ENCODE measurements around the gene ZNF750.

ZNF750 gene

DNA sequence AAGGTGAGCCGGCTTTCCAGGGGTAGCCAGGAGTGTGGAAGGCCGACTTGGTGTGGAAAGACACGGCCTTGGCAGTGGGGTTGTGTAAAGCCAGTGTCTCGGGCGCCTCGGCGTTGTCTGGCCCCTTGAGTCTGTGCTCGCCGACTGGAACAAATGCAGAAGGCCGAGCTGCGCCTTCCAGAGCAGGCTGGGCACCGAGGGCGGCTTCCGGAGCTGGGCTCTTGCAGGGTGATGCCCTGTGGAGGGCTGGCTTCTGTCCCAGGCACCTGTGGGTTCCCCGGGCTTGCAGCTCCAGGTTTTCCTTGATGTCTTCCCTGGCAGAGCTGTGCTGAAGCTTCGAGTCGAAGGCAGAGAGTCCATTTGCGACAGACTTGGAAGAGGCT, 8.0 kb downstream of the ZNF750 start:
- ChIA-PET POLR2A (interaction anchor here (1.2 kb wide), 1 partner anchor 14 kb away, joined by 4 read pairs; no protein-coding TSS in a partner anchor), CTCF (no interaction called here)
- peaks cover 6 to 34% of the 10 kb centered on the region in 2 experiments; a peak in 2 of 3 replicates for H3K36me3 ChIP-seq (ENCODE audit: control insufficient read depth in 2 of 2, insufficient read depth in 1 of 2, low read length in 2 of 2)
- H3K27ac ChIP-seq (ENCODE audit: extremely low read depth, low read depth, low read length), result no peak overlapping the region
- no peaks in the 10 kb centered on the region for H3K4me1 ChIP-seq (ENCODE audit: control insufficient read depth, insufficient read depth, low read length)
- no peak overlapping the region for H3K4me3 ChIP-seq (ENCODE audit: low read depth, low read length)
- no peaks in the 10 kb centered on the region for H3K9me3 ChIP-seq (ENCODE audit: control insufficient read depth, insufficient read depth, low read depth, low read length)
- TF ChIP-seq, protein P1, sequence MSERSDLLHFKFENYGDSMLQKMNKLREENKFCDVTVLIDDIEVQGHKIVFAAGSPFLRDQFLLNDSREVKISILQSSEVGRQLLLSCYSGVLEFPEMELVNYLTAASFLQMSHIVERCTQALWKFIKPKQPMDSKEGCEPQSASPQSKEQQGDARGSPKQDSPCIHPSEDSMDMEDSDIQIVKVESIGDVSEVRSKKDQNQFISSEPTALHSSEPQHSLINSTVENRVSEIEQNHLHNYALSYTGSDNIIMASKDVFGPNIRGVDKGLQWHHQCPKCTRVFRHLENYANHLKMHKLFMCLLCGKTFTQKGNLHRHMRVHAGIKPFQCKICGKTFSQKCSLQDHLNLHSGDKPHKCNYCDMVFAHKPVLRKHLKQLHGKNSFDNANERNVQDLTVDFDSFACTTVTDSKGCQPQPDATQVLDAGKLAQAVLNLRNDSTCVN (tag by site-specific recombination; optimal IDR thresholded peaks at IDR 0.05), result no peak
- no peak for TF ChIP-seq KLF16 (tag by site-specific recombination; IDR thresholded peaks at IDR 0.05)
- TF ChIP-seq GLIS1 (tag by site-specific recombination; IDR thresholded peaks at IDR 0.05), result no peak
- TF ChIP-seq ZNF202 (tag by site-specific recombination; IDR thresholded peaks at IDR 0.05; ENCODE audit: borderline replicate concordance), result no peak

DNA sequence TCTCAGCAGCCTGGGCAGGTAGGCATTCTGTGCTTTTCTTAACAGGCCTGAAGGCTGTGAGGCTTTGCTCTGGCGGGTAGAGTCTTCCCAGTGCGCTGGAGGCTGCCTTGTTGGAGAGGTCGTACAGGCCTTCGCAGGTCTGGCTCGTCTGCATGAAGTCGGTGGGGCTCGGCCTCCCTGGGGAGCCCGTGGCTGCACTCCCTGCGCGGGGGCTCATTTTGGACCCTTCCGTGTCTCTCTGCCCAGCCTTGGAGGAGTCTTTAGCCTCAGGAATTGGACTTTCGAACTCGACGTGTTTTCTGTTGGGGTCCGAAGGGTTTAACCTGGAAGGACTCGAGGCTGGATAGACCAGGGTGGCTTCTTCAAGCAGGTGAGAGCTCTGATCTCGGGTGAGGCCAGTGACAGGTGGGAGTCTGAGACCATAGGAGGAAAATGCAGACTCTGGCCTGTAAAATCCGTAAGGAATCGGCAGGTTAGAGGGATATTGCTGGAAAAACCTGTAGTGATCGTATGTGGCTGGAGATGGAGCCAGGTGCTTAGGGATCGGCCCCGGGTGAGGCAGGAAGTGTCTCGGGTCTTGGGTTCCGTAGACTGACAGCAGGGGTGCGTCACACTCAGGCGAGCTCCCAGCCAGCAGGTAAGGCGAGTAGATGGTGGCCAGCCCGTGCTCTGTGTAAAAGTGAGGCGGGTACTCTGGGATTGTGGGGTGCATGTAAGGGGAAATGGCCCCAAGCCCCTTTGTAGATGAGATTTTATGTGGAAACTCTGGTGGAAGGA, 8.6 kb downstream of the ZNF750 start:
- H3K4me3 ChIP-seq (ENCODE audit: low read depth, low read length), result no peak overlapping the region
- H3K27ac ChIP-seq (ENCODE audit: extremely low read depth, low read depth, low read length), result no peak overlapping the region
- TF ChIP-seq ZNF394 (tag by site-specific recombination; IDR thresholded peaks at IDR 0.05; ENCODE audit: borderline replicate concordance), result no peak
- H3K36me3 ChIP-seq (ENCODE audit: control insufficient read depth in 2 of 2, insufficient read depth in 1 of 2, low read length in 2 of 2), result peaks cover 6 to 34% of the 10 kb centered on the region in 2 experiments; a peak in 2 of 3 replicates
- CTCF ChIA-PET, result interaction anchor here (0.6 to 1.1 kb wide), 2 partner anchors 50 to 56 kb away, joined by 3 to 4 read pairs; no protein-coding TSS in a partner anchor
- POLR2A ChIA-PET, result no interaction called here
- no peaks in the 10 kb centered on the region for H3K9me3 ChIP-seq (ENCODE audit: control insufficient read depth, insufficient read depth, low read depth, low read length)
- no peaks in the 10 kb centered on the region for H3K4me1 ChIP-seq (ENCODE audit: control insufficient read depth, insufficient read depth, low read length)

DNA sequence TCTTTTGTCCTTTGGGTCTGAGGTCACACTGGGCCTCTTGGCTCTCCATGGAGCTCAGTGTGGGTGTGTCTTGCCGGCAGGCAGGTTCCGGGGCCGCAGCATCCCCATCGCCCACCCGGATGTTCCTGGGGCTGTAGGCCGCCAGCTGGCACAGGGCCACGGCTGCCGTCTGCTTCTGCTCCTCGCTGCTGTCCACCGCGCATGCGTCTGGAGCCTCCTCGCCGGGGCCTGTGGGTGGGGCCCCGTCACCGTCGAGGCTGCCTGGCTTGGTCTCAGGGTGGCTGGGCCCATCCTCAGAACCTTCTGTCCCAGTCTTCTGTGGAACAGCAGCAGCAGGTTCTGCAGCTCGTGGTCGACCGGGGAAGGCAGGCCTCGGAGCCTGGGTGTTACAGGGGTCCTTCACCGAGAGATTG, 9.6 kb downstream of the ZNF750 start:
- POLR2A ChIA-PET, result no interaction called here
- Histone ChIP-seq H3K27ac (ENCODE audit: extremely low read depth, low read depth, low read length) (no peak overlapping the region), H3K9me3 (ENCODE audit: control insufficient read depth, insufficient read depth, low read depth, low read length) (no peaks in the 10 kb centered on the region), H3K4me1 (ENCODE audit: control insufficient read depth, insufficient read depth, low read length) (no peaks in the 10 kb centered on the region), H3K36me3 (ENCODE audit: control insufficient read depth in 2 of 2, insufficient read depth in 1 of 2, low read length in 2 of 2) (peaks cover 6 to 34% of the 10 kb centered on the region in 2 experiments; a peak in 2 of 3 replicates), H3K4me3 (ENCODE audit: low read depth, low read length) (no peak overlapping the region)
- CTCF ChIA-PET, result interaction anchor here (1.1 kb wide), 1 partner anchor 55 kb away, joined by 3 read pairs; no protein-coding TSS in a partner anchor
- TF ChIP-seq ZNF747 (tag by site-specific recombination; IDR thresholded peaks at IDR 0.05) (no peak), ZFHX2 (tag by site-specific recombination; conservative IDR thresholded peaks at IDR 0.05) (0 out of 2 replicates have a peak, but pooled peaks have one; percentile 22), EGR2 (tag by site-specific recombination; IDR thresholded peaks at IDR 0.05; ENCODE audit: low read depth) (0 out of 2 replicates have a peak, but pooled peaks have one; percentile 12)

DNA sequence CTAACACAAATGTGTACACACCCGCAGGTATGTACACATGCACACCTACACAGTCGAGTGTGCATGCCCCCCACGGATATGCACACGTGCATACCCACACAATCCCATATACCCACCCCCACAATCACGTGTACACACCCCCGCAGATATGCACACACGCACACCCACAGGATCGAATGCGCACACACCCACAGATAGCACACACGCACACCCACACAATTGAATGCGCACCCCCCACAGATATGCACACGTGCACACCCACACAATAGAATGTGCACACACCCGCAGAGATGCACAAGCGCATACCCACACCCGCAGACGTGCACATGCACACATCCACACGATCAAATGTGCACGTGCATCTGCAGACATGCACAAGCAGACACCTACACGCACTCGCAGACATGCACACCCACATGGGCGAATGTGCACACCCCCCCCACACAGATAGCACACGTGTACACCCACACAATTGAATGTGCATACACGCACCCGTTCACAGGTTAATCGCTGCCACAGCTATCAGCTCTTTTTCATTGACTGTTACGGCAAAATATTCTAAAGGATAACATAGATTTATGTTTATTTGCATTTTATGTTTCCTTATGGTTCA, 10.8 kb downstream of the ZNF750 start:
- CTCF ChIA-PET, result no interaction called here
- Histone ChIP-seq H3K27ac (ENCODE audit: extremely low read depth, low read depth, low read length) (no peak overlapping the region), H3K4me1 (ENCODE audit: control insufficient read depth, insufficient read depth, low read length) (no peaks in the 10 kb centered on the region), H3K36me3 (ENCODE audit: control insufficient read depth in 2 of 2, insufficient read depth in 1 of 2, low read length in 2 of 2) (peaks cover 6 to 34% of the 10 kb centered on the region in 2 experiments; a peak in 2 of 3 replicates), H3K9me3 (ENCODE audit: control insufficient read depth, insufficient read depth, low read depth, low read length) (no peaks in the 10 kb centered on the region), H3K4me3 (ENCODE audit: low read depth, low read length) (no peak overlapping the region)
- POLR2A ChIA-PET, result no interaction called here
- peak; percentile 86 for TF ChIP-seq EGR2 (tag by site-specific recombination; IDR thresholded peaks at IDR 0.05; ENCODE audit: low read depth)
- TF ChIP-seq, protein P2, sequence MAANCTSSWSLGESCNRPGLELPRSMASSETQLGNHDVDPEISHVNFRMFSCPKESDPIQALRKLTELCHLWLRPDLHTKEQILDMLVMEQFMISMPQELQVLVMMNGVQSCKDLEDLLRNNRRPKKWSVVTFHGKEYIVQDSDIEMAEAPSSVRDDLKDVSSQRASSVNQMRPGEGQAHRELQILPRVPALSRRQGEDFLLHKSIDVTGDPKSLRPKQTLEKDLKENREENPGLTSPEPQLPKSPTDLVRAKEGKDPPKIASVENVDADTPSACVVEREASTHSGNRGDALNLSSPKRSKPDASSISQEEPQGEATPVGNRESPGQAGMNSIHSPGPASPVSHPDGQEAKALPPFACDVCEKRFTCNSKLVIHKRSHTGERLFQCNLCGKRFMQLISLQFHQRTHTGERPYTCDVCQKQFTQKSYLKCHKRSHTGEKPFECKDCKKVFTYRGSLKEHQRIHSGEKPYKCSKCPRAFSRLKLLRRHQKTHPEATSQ (tag by site-specific recombination; IDR thresholded peaks at IDR 0.05), result no peak
- no peak for TF ChIP-seq ZNF404 (tag by site-specific recombination; IDR thresholded peaks at IDR 0.05)
- TF ChIP-seq, protein P3, sequence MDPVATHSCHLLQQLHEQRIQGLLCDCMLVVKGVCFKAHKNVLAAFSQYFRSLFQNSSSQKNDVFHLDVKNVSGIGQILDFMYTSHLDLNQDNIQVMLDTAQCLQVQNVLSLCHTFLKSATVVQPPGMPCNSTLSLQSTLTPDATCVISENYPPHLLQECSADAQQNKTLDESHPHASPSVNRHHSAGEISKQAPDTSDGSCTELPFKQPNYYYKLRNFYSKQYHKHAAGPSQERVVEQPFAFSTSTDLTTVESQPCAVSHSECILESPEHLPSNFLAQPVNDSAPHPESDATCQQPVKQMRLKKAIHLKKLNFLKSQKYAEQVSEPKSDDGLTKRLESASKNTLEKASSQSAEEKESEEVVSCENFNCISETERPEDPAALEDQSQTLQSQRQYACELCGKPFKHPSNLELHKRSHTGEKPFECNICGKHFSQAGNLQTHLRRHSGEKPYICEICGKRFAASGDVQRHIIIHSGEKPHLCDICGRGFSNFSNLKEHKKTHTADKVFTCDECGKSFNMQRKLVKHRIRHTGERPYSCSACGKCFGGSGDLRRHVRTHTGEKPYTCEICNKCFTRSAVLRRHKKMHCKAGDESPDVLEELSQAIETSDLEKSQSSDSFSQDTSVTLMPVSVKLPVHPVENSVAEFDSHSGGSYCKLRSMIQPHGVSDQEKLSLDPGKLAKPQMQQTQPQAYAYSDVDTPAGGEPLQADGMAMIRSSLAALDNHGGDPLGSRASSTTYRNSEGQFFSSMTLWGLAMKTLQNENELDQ (tag by site-specific recombination; IDR thresholded peaks at IDR 0.05; ENCODE audit: low read depth), result no peak
- TF ChIP-seq ZNF670 (tag by site-specific recombination; IDR thresholded peaks at IDR 0.05; ENCODE audit: low read depth), result no peak
- TF ChIP-seq ZNF221 (tag by site-specific recombination; IDR thresholded peaks at IDR 0.05; ENCODE audit: borderline replicate concordance), result no peak
- no peak for TF ChIP-seq ZNF266 (tag by site-specific recombination; IDR thresholded peaks at IDR 0.05; ENCODE audit: low read depth)
- no peak for TF ChIP-seq ZNF555 (tag by site-specific recombination; conservative IDR thresholded peaks at IDR 0.05)
- no peak for TF ChIP-seq REPIN1 (tag by site-specific recombination; IDR thresholded peaks at IDR 0.05; ENCODE audit: low read depth)
- TF ChIP-seq, protein P4, sequence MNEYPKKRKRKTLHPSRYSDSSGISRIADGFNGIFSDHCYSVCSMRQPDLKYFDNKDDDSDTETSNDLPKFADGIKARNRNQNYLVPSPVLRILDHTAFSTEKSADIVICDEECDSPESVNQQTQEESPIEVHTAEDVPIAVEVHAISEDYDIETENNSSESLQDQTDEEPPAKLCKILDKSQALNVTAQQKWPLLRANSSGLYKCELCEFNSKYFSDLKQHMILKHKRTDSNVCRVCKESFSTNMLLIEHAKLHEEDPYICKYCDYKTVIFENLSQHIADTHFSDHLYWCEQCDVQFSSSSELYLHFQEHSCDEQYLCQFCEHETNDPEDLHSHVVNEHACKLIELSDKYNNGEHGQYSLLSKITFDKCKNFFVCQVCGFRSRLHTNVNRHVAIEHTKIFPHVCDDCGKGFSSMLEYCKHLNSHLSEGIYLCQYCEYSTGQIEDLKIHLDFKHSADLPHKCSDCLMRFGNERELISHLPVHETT (tag by site-specific recombination; IDR thresholded peaks at IDR 0.05), result no peak
- peak; percentile 91 for TF ChIP-seq ZFHX2 (tag by site-specific recombination; conservative IDR thresholded peaks at IDR 0.05)

Data from HEK293 (cell line).